IgD-negative memory B cell (primary cell): ENCODE results near the gene ELAVL1. TPM values are rescaled to one million over a fixed set of nuclear protein-coding genes. Genes with fewer than 3 reads are reported as not detected.

Experiments used
- H3K27ac Mint-ChIP-seq, 3 donors: one replicate each; pipeline ENCODE4 v1.8.0; 2020 to 2022; ENCODE audit warnings: mild to moderate bottlenecking in 3 of 3, mixed read lengths in 3 of 3, moderate library complexity in 1 of 3
- H3K27me3 Mint-ChIP-seq: one replicate; pipeline ENCODE4 v1.8.0; 2021; ENCODE audit warnings: mixed read lengths
- H3K36me3 Mint-ChIP-seq: one replicate; pipeline ENCODE4 v1.8.0; 2020; ENCODE audit warnings: mild to moderate bottlenecking, mixed read lengths
- H3K4me1 Mint-ChIP-seq, 3 donors: one replicate each; pipeline ENCODE4 v1.8.0; 2020 to 2022; ENCODE audit warnings: mixed read lengths in 3 of 3, mild to moderate bottlenecking in 1 of 3
- H3K4me3 Mint-ChIP-seq, 4 donors: one replicate each; pipeline ENCODE4 v1.8.0; 2020 to 2022; ENCODE audit warnings: mild to moderate bottlenecking in 4 of 4, mixed read lengths in 4 of 4, moderate library complexity in 3 of 4
- H3K9me3 Mint-ChIP-seq, 3 donors: one replicate each; pipeline ENCODE4 v1.8.0; 2020 to 2021; ENCODE audit warnings: mixed read lengths in 3 of 3, mild to moderate bottlenecking in 1 of 3
- polyA plus RNA-seq: library from polyadenylated mRNA; unstranded; fragments of 300-500 nt; fragmentation: Illumina TruSeq; gene quantifications from one replicate; pipeline ENCODE4 v1.2.3, GENCODE V29; 2021

The ELAVL1 gene
- polyA plus RNA-seq, 1 donor from 2014 or later: 49.3 TPM

- Mint-ChIP-seq H3K9me3 (no peaks in the 10 kb centered on the region), H3K4me3 (no peak overlapping the region), H3K27me3 (no peaks in the 10 kb centered on the region), H3K4me1 (peaks cover 0 to 2% (median 0%) of the 10 kb centered on the region in 3 donors), H3K36me3 (peaks cover 2% of the 10 kb centered on the region), H3K27ac (no peak overlapping the region)
Observed at GRCh38 chr19:7976461-7976860, 29.0 kb downstream of the ELAVL1 start.

- no peak overlapping the region for H3K4me3 Mint-ChIP-seq
- no peaks in the 10 kb centered on the region for H3K9me3 Mint-ChIP-seq
- H3K4me1 Mint-ChIP-seq: peaks cover 0 to 2% (median 0%) of the 10 kb centered on the region in 3 donors
- H3K36me3 Mint-ChIP-seq: peaks cover under 1% of the 10 kb centered on the region
- H3K27me3 Mint-ChIP-seq: no peaks in the 10 kb centered on the region
- no peak overlapping the region for H3K27ac Mint-ChIP-seq
Observed at GRCh38 chr19:7975037-7975436, 30.4 kb downstream of the ELAVL1 start.

- H3K4me3 Mint-ChIP-seq: no peak overlapping the region
- H3K27me3 Mint-ChIP-seq: no peaks in the 10 kb centered on the region
- peak overlapping the region in 1 of 3 donors; percentile 27 for H3K27ac Mint-ChIP-seq
- no peaks in the 10 kb centered on the region for H3K36me3 Mint-ChIP-seq
- H3K4me1 Mint-ChIP-seq: peaks cover 0 to 2% (median 0%) of the 10 kb centered on the region in 3 donors
- H3K9me3 Mint-ChIP-seq: no peaks in the 10 kb centered on the region
Observed at GRCh38 chr19:7973883-7974282, 31.6 kb downstream of the ELAVL1 start.

GRCh38 chr19:7971553-7972520, 33.6 kb downstream of the ELAVL1 start:
- no peaks in the 10 kb centered on the region for H3K36me3 Mint-ChIP-seq
- H3K4me3 Mint-ChIP-seq: no peak overlapping the region
- no peaks in the 10 kb centered on the region for H3K27me3 Mint-ChIP-seq
- peaks cover 0 to 2% (median 0%) of the 10 kb centered on the region in 3 donors for H3K4me1 Mint-ChIP-seq
- no peaks in the 10 kb centered on the region for H3K9me3 Mint-ChIP-seq
- no peak overlapping the region for H3K27ac Mint-ChIP-seq

- H3K36me3 Mint-ChIP-seq: no peaks in the 10 kb centered on the region
- no peak overlapping the region for H3K27ac Mint-ChIP-seq
Observed at GRCh38 chr19:7970716-7971448, 34.6 kb downstream of the ELAVL1 start.

GRCh38 chr19:7969555-7969939, 35.9 kb downstream of the ELAVL1 start:
- no peak overlapping the region for H3K4me3 Mint-ChIP-seq
- H3K36me3 Mint-ChIP-seq: no peaks in the 10 kb centered on the region
- no peaks in the 10 kb centered on the region for H3K27me3 Mint-ChIP-seq
- no peaks in the 10 kb centered on the region for H3K9me3 Mint-ChIP-seq
- H3K27ac Mint-ChIP-seq: peak overlapping the region in 1 of 3 donors; percentile 52
- peaks cover 0 to 2% (median 0%) of the 10 kb centered on the region in 3 donors for H3K4me1 Mint-ChIP-seq

More at GRCh38 chr19:7970716-7971448, 34.6 kb downstream of the ELAVL1 start:
- Mint-ChIP-seq H3K27me3 (no peaks in the 10 kb centered on the region), H3K9me3 (no peaks in the 10 kb centered on the region), H3K4me3 (no peak overlapping the region), H3K4me1 (peaks cover 0 to 2% (median 0%) of the 10 kb centered on the region in 3 donors)

- H3K4me1 Mint-ChIP-seq: peaks cover 0 to 2% (median 0%) of the 10 kb centered on the region in 3 donors
- H3K9me3 Mint-ChIP-seq: no peaks in the 10 kb centered on the region
- peak overlapping the region in 1 of 3 donors; percentile 41 for H3K27ac Mint-ChIP-seq
- H3K4me3 Mint-ChIP-seq: no peak overlapping the region
- no peaks in the 10 kb centered on the region for H3K27me3 Mint-ChIP-seq
- H3K36me3 Mint-ChIP-seq: no peaks in the 10 kb centered on the region
Observed at GRCh38 chr19:7968796-7969554, 36.5 kb downstream of the ELAVL1 start.

- Mint-ChIP-seq H3K4me3 (no peak overlapping the region), H3K27me3 (no peaks in the 10 kb centered on the region), H3K4me1 (no peaks in the 10 kb centered on the region), H3K36me3 (no peaks in the 10 kb centered on the region), H3K9me3 (no peaks in the 10 kb centered on the region), H3K27ac (no peak overlapping the region)
Observed at GRCh38 chr19:7968008-7968795, 37.2 kb downstream of the ELAVL1 start.

GRCh38 chr19:7965921-7966665, 39.3 kb downstream of the ELAVL1 start:
- H3K36me3 Mint-ChIP-seq: no peaks in the 10 kb centered on the region
- H3K4me3 Mint-ChIP-seq: no peak overlapping the region
- no peaks in the 10 kb centered on the region for H3K9me3 Mint-ChIP-seq
- no peaks in the 10 kb centered on the region for H3K4me1 Mint-ChIP-seq
- H3K27ac Mint-ChIP-seq: no peak overlapping the region
- H3K27me3 Mint-ChIP-seq: no peaks in the 10 kb centered on the region

- no peak overlapping the region for H3K4me3 Mint-ChIP-seq
- H3K36me3 Mint-ChIP-seq: no peaks in the 10 kb centered on the region
Observed at GRCh38 chr19:7965259-7965841, 40.1 kb downstream of the ELAVL1 start.

GRCh38 chr19:7963566-7963965, 41.9 kb downstream of the ELAVL1 start:
- H3K36me3 Mint-ChIP-seq: no peaks in the 10 kb centered on the region
- H3K27me3 Mint-ChIP-seq: no peaks in the 10 kb centered on the region
- H3K27ac Mint-ChIP-seq: no peak overlapping the region
- H3K4me3 Mint-ChIP-seq: no peak overlapping the region
- no peaks in the 10 kb centered on the region for H3K9me3 Mint-ChIP-seq
- no peaks in the 10 kb centered on the region for H3K4me1 Mint-ChIP-seq

More at GRCh38 chr19:7965259-7965841, 40.1 kb downstream of the ELAVL1 start:
- Mint-ChIP-seq H3K27ac (peak overlapping the region in 1 of 3 donors; percentile 63), H3K9me3 (no peaks in the 10 kb centered on the region), H3K4me1 (no peaks in the 10 kb centered on the region), H3K27me3 (no peaks in the 10 kb centered on the region)

- H3K36me3 Mint-ChIP-seq: no peaks in the 10 kb centered on the region
- H3K27ac Mint-ChIP-seq: no peak overlapping the region
- H3K9me3 Mint-ChIP-seq: no peaks in the 10 kb centered on the region
- no peak overlapping the region for H3K4me3 Mint-ChIP-seq
- H3K4me1 Mint-ChIP-seq: no peaks in the 10 kb centered on the region
- H3K27me3 Mint-ChIP-seq: no peaks in the 10 kb centered on the region
Observed at GRCh38 chr19:7962644-7963268, 42.7 kb downstream of the ELAVL1 start.
